ENCODE results near the gene SPON1. TPM values are rescaled to one million over a fixed set of nuclear protein-coding genes. Genes with fewer than 3 reads are reported as not detected.

The SPON1 gene
- total RNA-seq, 4 donors from 2014 or later, result 42.6 to 74.0 (median 56.1) TPM

- Histone ChIP-seq H3K4me3 (peak overlapping the region; percentile 12 to 69 (median 54)), H3K4me1 (peaks cover 2 to 64% (median 48%) of the 10 kb centered on the region in 4 donors), H3K9me3 (no peaks in the 10 kb centered on the region), H3K36me3 (no peaks in the 10 kb centered on the region), H3K27ac (peak overlapping the region; percentile 72 to 87 (median 86)), H3K27me3 (peaks cover 30% of the 10 kb centered on the region)
- DNase-seq, result peak; percentile 31
- TF ChIP-seq POLR2AphosphoS5 (IDR thresholded peaks at IDR 0.05), result no peak
- in situ Hi-C loops (cut with MboI; ENCODE audit: low pct_ligation_motif_present in 1 of 4, low pct_unique_long_range_greater_than_20kb in 1 of 4, low sequenced_read_pairs in 3 of 4) (no loop called here), intact Hi-C loops (cut with DNase I; ENCODE audit: low total_unique reads) (no loop called here)
- WGBS, 2 donors (ENCODE audit: low coverage in 1 of 2), result 3% methylated on average over 19 of the region's 60 CpGs; no CpG with 5 or more reads in 1 of the 2 donors
These were observed 836 bp downstream of the SPON1 start for GRCh38 chr11:13963169-13963948.

DNA sequence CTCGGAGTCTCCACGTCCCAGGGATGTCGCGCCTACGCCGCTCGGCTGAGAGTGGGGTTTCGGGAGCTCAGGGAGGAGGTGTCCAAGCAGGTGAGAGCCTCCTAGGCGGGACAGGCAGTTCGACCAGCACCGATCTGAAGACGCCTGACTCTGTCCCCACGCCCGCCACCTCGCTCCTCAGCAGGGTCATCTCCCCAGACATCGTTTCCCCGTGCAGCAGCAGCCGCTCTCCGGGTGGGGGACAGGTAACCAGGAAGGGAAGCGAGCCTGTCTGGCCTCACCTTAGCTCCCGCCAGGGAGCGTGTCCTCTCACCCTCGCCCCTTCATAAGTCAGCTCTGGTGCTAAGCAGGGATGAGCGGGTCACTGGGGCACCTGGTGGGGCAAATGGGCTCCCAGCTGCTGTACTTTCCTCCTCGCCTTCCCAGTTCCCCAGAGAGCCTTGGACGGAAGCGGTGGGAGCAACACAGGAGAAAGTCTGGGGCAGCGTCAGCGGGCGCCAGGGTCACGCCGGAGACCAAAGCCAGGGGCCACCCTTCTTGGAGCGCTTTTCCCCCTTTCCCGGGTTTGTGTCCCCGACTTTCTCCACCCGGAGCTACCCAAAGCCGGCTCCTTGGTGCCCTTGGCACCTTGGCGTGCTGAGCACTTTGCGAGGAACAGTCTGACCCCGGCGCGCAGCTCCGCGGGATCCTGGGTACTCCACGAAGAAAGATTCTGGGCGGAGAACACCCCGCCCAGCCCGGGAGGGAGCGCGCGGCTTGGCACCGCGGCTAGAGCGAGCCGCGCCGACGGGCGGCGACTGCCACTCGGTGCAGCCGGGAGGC is 1.6 kb downstream of the SPON1 start:
- H3K27ac ChIP-seq, result peak overlapping the region; percentile 72 to 87 (median 86)
- TF ChIP-seq EP300 (IDR thresholded peaks at IDR 0.05; ENCODE audit: low read depth) (no peak), CTCF (IDR thresholded peaks at IDR 0.05) (peak in 4 of 5 experiments; percentile 23 to 43 (median 32)), POLR2AphosphoS5 (IDR thresholded peaks at IDR 0.05) (peak in 2 of 3 donors; percentile 34 to 47), POLR2A (IDR thresholded peaks at IDR 0.05) (peak; percentile 54)
- intact Hi-C loops (cut with DNase I; ENCODE audit: low total_unique reads) (no loop called here), in situ Hi-C loops (cut with MboI; ENCODE audit: low pct_ligation_motif_present in 1 of 4, low pct_unique_long_range_greater_than_20kb in 1 of 4, low sequenced_read_pairs in 3 of 4) (no loop called here)
- H3K4me1 ChIP-seq, result peaks cover 2 to 65% (median 48%) of the 10 kb centered on the region in 4 donors
- H3K9me3 ChIP-seq, result no peaks in the 10 kb centered on the region
- 11% methylated on average over 35 of the region's 62 CpGs; no CpG with 5 or more reads in 1 of the 2 donors for WGBS, 2 donors (ENCODE audit: low coverage in 1 of 2)
- H3K36me3 ChIP-seq, result no peaks in the 10 kb centered on the region
- DNase-seq, result peak; percentile 62
- peak overlapping the region; percentile 12 to 69 (median 54) for H3K4me3 ChIP-seq
- H3K27me3 ChIP-seq, result peaks cover 30% of the 10 kb centered on the region

DNA sequence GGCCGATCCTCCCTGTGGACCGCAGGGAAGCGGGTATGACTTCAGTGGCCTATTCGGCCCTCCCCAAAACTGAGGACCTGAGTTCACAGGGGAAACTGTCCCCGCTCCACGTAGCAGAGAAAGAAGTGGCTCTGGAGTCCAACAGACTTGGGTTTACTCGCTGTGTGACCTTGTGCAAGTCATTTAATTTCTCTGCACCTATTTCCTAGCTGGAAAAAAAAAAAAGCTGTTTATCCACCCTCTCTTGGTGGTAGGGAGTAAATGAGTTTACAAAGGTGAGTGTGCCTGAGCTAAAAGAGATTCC is 2.2 kb downstream of the SPON1 start:
- TF ChIP-seq EP300 (IDR thresholded peaks at IDR 0.05; ENCODE audit: low read depth), result no peak
- no peak for TF ChIP-seq CTCF (IDR thresholded peaks at IDR 0.05)
- no peak for TF ChIP-seq POLR2AphosphoS5 (IDR thresholded peaks at IDR 0.05)
- TF ChIP-seq POLR2A (IDR thresholded peaks at IDR 0.05), result no peak
- peak overlapping the region; percentile 72 to 87 (median 86) for H3K27ac ChIP-seq
- intact Hi-C loops (cut with DNase I; ENCODE audit: low total_unique reads), result no loop called here
- peak overlapping the region in 3 of 4 donors; percentile 51 to 69 (median 56) for H3K4me3 ChIP-seq
- no peaks in the 10 kb centered on the region for H3K9me3 ChIP-seq
- 20 to 40% methylated on average over 1 to 6 of the region's 7 CpGs for WGBS, 2 donors (ENCODE audit: low coverage in 1 of 2)
- H3K36me3 ChIP-seq, result no peaks in the 10 kb centered on the region
- H3K27me3 ChIP-seq, result peaks cover 30% of the 10 kb centered on the region
- H3K4me1 ChIP-seq, result peaks cover 2 to 65% (median 48%) of the 10 kb centered on the region in 4 donors
- no peak for DNase-seq
- in situ Hi-C loops (cut with MboI; ENCODE audit: low pct_ligation_motif_present in 1 of 4, low pct_unique_long_range_greater_than_20kb in 1 of 4, low sequenced_read_pairs in 3 of 4), result no loop called here

DNA sequence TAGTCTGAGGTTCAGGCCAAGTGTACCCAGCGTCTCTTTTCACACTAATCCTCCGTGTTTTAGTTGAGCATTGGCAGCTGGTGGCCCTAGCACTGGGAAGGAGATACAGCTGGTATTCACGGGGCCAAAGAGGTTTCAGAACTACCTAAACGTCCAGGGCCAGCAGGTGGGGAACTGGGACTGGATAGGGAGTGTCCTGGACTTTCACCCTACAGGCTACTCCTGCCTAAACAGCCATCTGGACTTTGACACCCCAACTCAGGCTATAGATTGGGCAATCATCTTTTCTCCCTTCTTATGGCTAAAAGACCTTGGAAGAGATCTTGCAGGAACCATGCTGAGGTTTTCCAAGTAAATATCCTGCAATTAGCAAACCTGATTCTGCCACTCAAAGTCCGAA is 2.8 kb downstream of the SPON1 start:
- Histone ChIP-seq H3K4me1 (peaks cover 2 to 65% (median 48%) of the 10 kb centered on the region in 4 donors), H3K36me3 (no peaks in the 10 kb centered on the region), H3K4me3 (peak overlapping the region in 3 of 4 donors; percentile 51 to 69 (median 56)), H3K27ac (peak overlapping the region; percentile 72 to 87 (median 86)), H3K9me3 (no peaks in the 10 kb centered on the region), H3K27me3 (peaks cover 30% of the 10 kb centered on the region)
- intact Hi-C loops (cut with DNase I; ENCODE audit: low total_unique reads) (no loop called here), in situ Hi-C loops (cut with MboI; ENCODE audit: low pct_ligation_motif_present in 1 of 4, low pct_unique_long_range_greater_than_20kb in 1 of 4, low sequenced_read_pairs in 3 of 4) (no loop called here)
- TF ChIP-seq POLR2AphosphoS5 (IDR thresholded peaks at IDR 0.05) (peak in 2 of 3 donors; percentile 66 to 70), EP300 (IDR thresholded peaks at IDR 0.05; ENCODE audit: low read depth) (no peak), CTCF (IDR thresholded peaks at IDR 0.05) (peak in 2 of 5 experiments; percentile 19 to 50), POLR2A (IDR thresholded peaks at IDR 0.05) (peak; percentile 39)
- WGBS, 2 donors (ENCODE audit: low coverage in 1 of 2), result 32 to 33% methylated on average over 2 to 5 of the region's 5 CpGs
- peak; percentile 80 for DNase-seq

Measured in transverse colon (tissue), 4 donors.